Hepatocyte (in vitro differentiated cells): ENCODE measurements around the gene FBXL20. TPM values are rescaled to one million over a fixed set of nuclear protein-coding genes. Genes with fewer than 3 reads are reported as not detected.

Experiments
- DNase-seq: peaks from one replicate; pipeline ENCODE4 v3.0.0-alpha.2; 2016; ENCODE audit warnings: low spot score
- H2AFZ ChIP-seq: fragments of 200-600 bp; sonication (generic); 2 replicates; pipeline ENCODE4 v1.6.0; 2016; ENCODE audit warnings: antibody characterized with exemption, mild to moderate bottlenecking
- H3K27ac ChIP-seq: fragments of 200-600 bp; sonication (generic); 2 replicates; pipeline ENCODE4 v1.5.1; 2016; ENCODE audit warnings: mild to moderate bottlenecking
- H3K27me3 ChIP-seq: fragments of 200-600 bp; sonication (generic); 2 replicates; pipeline ENCODE4 v1.6.1; 2016
- H3K36me3 ChIP-seq: fragments of 200-600 bp; sonication (generic); replicated peaks from 2 replicates; pipeline ENCODE4 v1.5.1; 2016; ENCODE audit warnings: low read depth; ENCODE audit not compliant: insufficient read depth
- H3K4me1 ChIP-seq: fragments of 200-600 bp; sonication (generic); 2 replicates; pipeline ENCODE4 v1.5.1; 2016; ENCODE audit warnings: mild to moderate bottlenecking, moderate library complexity; ENCODE audit not compliant: insufficient read depth
- H3K4me2 ChIP-seq: fragments of 200-600 bp; sonication (generic); 2 replicates; pipeline ENCODE4 v1.6.0; 2016
- H3K4me3 ChIP-seq: fragments of 200-600 bp; sonication (generic); 2 replicates; pipeline ENCODE4 v1.5.1; 2016; ENCODE audit warnings: mild to moderate bottlenecking
- H3K79me2 ChIP-seq: fragments of 200-600 bp; sonication (generic); 2 replicates; pipeline ENCODE4 v1.6.0; 2017; ENCODE audit warnings: mild to moderate bottlenecking
- H3K9me2 ChIP-seq: fragments of 200-600 bp; sonication (generic); replicated peaks from 2 replicates; pipeline ENCODE4 v1.6.0; 2017; ENCODE audit warnings: mild to moderate bottlenecking; ENCODE audit not compliant: insufficient read depth
- H3K9me3 ChIP-seq: fragments of 200-600 bp; sonication (generic); 2 replicates; pipeline ENCODE4 v1.5.1; 2016; ENCODE audit warnings: low read depth, mild to moderate bottlenecking
- H4K20me1 ChIP-seq: fragments of 200-600 bp; sonication (generic); 2 replicates; pipeline ENCODE4 v1.6.0; 2016; ENCODE audit warnings: mild to moderate bottlenecking; ENCODE audit not compliant: insufficient read depth, poor library complexity, severe bottlenecking
- EZH2 ChIP-seq: fragments of 200-600 bp; sonication (generic); IDR thresholded peaks from 2 replicates; pipeline ENCODE4 v1.6.1; 2016; ENCODE audit warnings: antibody characterized with exemption, mild to moderate bottlenecking, borderline replicate concordance
- EZH2phosphoT487 ChIP-seq: fragments of 200-600 bp; sonication (generic); IDR thresholded peaks from one replicate; pipeline ENCODE4 v1.6.1; 2018; ENCODE audit warnings: antibody characterized with exemption, mild to moderate bottlenecking, low read depth, moderate library complexity; ENCODE audit not compliant: unreplicated experiment, severe bottlenecking
- WGBS: methylation state at CpG from one replicate; pipeline ENCODE4 v1.1.6; 2016; ENCODE audit warnings: low lambda C conversion rate; ENCODE audit errors: missing lambda C conversion rate; 5-methylcytosine and 5-hydroxymethylcytosine counted together
- polyA plus RNA-seq: library from polyadenylated mRNA; unstranded; fragments of >200 nt; fragmentation: Nextera tagmentation; extraction: Ambion mirVana; gene quantifications from 2 replicates; pipeline ENCODE4 v1.2.1, GENCODE V29; 2016
- total RNA-seq: library from RNA; depleted of rRNA; stranded (reverse); fragments of >200 nt; gene quantifications from 2 replicates; pipeline ENCODE4 v1.2.3, GENCODE V29; 2014
- TF ChIP-seq, protein P1 (sequence below): fragments of 200-600 bp; sonication (generic); IDR thresholded peaks from 2 replicates; pipeline ENCODE4 v1.5.1; 2016; ENCODE audit warnings: antibody characterized with exemption, mild to moderate bottlenecking; ENCODE audit not compliant: poor library complexity

FBXL20 gene
- total and polyA plus RNA-seq, 2 experiments from 2014 or later = 8.0 to 11.6 TPM

DNA sequence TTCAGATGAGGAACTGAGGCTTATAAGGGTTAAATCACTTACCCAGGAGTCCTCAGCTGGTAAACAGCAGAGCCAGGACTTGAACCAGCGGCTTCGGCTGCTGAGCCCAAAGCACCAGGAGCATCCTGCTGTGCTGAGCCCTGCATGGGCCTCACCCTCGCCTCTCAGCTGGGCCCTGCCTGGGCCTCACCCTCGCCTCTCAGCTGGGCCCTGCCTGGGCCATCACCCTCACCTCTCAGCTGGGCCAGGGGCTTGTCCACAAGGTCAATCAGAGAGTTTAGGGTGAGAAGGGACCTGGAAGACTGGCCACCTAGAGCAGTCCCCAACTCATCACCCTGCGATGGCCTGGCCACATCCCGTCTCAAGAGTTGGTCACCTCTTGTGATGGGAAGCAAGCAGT lies 179.9 kb downstream of the FBXL20 start:
- Histone ChIP-seq H3K4me1 (peaks cover 10% of the 10 kb centered on the region), H3K27ac (no peak overlapping the region), H3K4me3 (no peak overlapping the region), H3K4me2 (no peak overlapping the region), H2AFZ (no peak overlapping the region), H3K79me2 (no peaks in the 10 kb centered on the region), H3K9me2 (no peaks in the 10 kb centered on the region), H3K36me3 (no peaks in the 10 kb centered on the region), H3K27me3 (peaks cover 77% of the 10 kb centered on the region), H4K20me1 (no peaks in the 10 kb centered on the region), H3K9me3 (no peaks in the 10 kb centered on the region)
- DNase-seq = no peak
- TF ChIP-seq EZH2 (no peak), EZH2phosphoT487 (no peak)
- TF ChIP-seq, protein P1, sequence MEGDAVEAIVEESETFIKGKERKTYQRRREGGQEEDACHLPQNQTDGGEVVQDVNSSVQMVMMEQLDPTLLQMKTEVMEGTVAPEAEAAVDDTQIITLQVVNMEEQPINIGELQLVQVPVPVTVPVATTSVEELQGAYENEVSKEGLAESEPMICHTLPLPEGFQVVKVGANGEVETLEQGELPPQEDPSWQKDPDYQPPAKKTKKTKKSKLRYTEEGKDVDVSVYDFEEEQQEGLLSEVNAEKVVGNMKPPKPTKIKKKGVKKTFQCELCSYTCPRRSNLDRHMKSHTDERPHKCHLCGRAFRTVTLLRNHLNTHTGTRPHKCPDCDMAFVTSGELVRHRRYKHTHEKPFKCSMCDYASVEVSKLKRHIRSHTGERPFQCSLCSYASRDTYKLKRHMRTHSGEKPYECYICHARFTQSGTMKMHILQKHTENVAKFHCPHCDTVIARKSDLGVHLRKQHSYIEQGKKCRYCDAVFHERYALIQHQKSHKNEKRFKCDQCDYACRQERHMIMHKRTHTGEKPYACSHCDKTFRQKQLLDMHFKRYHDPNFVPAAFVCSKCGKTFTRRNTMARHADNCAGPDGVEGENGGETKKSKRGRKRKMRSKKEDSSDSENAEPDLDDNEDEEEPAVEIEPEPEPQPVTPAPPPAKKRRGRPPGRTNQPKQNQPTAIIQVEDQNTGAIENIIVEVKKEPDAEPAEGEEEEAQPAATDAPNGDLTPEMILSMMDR = no peak
- 88% methylated on average over 6 of the region's 6 CpGs for WGBS

DNA sequence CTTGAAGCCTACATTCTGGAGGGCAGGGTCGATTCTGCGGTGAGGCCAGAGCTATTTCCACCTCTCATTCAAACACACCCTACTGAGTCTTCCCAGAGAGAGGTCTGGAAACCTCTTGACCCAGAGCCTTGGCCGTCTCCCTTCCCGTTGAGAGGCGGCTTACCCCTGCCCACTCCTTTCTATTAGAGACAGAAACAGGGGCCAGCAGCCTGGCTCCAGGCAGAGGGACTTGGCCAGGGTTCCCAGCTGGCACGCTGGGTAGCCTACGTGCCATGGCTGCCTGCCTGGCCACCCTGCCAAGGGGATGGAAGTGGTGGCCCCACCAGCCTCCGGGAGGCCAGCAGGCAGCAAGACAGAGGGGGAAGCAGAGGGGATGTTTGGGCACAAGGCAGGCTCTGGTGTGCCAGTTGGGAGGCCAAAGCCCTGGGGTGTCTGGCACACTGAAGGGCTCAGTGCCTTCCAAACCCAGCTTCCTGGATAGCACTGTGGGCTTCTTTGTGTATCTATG lies 181.7 kb downstream of the FBXL20 start:
- no peak overlapping the region for H3K4me2 ChIP-seq
- H3K79me2 ChIP-seq = no peaks in the 10 kb centered on the region
- H3K9me3 ChIP-seq = no peaks in the 10 kb centered on the region
- WGBS = 80% methylated on average over 8 of the region's 8 CpGs
- no peaks in the 10 kb centered on the region for H3K9me2 ChIP-seq
- H4K20me1 ChIP-seq = no peaks in the 10 kb centered on the region
- no peak overlapping the region for H3K27ac ChIP-seq
- H3K4me1 ChIP-seq = no peaks in the 10 kb centered on the region
- no peak overlapping the region for H3K4me3 ChIP-seq
- no peak for DNase-seq
- no peaks in the 10 kb centered on the region for H3K36me3 ChIP-seq
- TF ChIP-seq EZH2phosphoT487 = no peak
- TF ChIP-seq EZH2 = no peak
- TF ChIP-seq, protein P1 = no peak
- no peak overlapping the region for H2AFZ ChIP-seq
- peaks cover 67% of the 10 kb centered on the region for H3K27me3 ChIP-seq

GRCh38 chr17:39218906-39219305 lies 182.5 kb downstream of the FBXL20 start:
- Histone ChIP-seq H3K4me3 (no peak overlapping the region), H3K79me2 (no peaks in the 10 kb centered on the region), H3K9me2 (no peaks in the 10 kb centered on the region), H3K27me3 (peaks cover 59% of the 10 kb centered on the region), H2AFZ (no peak overlapping the region), H3K4me1 (no peaks in the 10 kb centered on the region), H3K36me3 (no peaks in the 10 kb centered on the region), H4K20me1 (no peaks in the 10 kb centered on the region), H3K4me2 (no peak overlapping the region), H3K9me3 (no peaks in the 10 kb centered on the region), H3K27ac (no peak overlapping the region)
- TF ChIP-seq EZH2phosphoT487 (no peak), EZH2 (no peak)
- TF ChIP-seq, protein P1 = no peak
- 80% methylated on average over 8 of the region's 8 CpGs for WGBS
- no peak for DNase-seq
